ENCODE data around the gene DISC1. TPM values are rescaled to one million over a fixed set of nuclear protein-coding genes. Genes with fewer than 3 reads are reported as not detected.

DISC1 gene
- total RNA-seq, 1 experiment from 2014 or later = 9.8 TPM

- Mint-ChIP-seq H3K4me3 (ENCODE audit: low read depth, unreplicated experiment) (no peak overlapping the region), H3K9me3 (ENCODE audit: low read depth, unreplicated experiment) (no peaks in the 10 kb centered on the region), H3K36me3 (ENCODE audit: insufficient read depth, unreplicated experiment) (no peaks in the 10 kb centered on the region), H3K27me3 (ENCODE audit: unreplicated experiment) (no peaks in the 10 kb centered on the region), H3K4me1 (ENCODE audit: low read depth, unreplicated experiment) (no peaks in the 10 kb centered on the region), H3K27ac (ENCODE audit: unreplicated experiment) (no peak overlapping the region)
- TF ChIP-seq, protein P1, sequence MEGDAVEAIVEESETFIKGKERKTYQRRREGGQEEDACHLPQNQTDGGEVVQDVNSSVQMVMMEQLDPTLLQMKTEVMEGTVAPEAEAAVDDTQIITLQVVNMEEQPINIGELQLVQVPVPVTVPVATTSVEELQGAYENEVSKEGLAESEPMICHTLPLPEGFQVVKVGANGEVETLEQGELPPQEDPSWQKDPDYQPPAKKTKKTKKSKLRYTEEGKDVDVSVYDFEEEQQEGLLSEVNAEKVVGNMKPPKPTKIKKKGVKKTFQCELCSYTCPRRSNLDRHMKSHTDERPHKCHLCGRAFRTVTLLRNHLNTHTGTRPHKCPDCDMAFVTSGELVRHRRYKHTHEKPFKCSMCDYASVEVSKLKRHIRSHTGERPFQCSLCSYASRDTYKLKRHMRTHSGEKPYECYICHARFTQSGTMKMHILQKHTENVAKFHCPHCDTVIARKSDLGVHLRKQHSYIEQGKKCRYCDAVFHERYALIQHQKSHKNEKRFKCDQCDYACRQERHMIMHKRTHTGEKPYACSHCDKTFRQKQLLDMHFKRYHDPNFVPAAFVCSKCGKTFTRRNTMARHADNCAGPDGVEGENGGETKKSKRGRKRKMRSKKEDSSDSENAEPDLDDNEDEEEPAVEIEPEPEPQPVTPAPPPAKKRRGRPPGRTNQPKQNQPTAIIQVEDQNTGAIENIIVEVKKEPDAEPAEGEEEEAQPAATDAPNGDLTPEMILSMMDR (IDR thresholded peaks at IDR 0.05; ENCODE audit: unreplicated experiment) = no peak
- CTCF ChIA-PET = no interaction called here
- BruUV-seq (replicated peaks) = no TSS peak
- intact Hi-C loops (cut with micrococcal nuclease; ENCODE audit: unreplicated experiment) = no loop called here
- no peak for DNase-seq
Observed at GRCh38 chr1:232040260-232040659, 413.7 kb downstream of the DISC1 start.

DNA sequence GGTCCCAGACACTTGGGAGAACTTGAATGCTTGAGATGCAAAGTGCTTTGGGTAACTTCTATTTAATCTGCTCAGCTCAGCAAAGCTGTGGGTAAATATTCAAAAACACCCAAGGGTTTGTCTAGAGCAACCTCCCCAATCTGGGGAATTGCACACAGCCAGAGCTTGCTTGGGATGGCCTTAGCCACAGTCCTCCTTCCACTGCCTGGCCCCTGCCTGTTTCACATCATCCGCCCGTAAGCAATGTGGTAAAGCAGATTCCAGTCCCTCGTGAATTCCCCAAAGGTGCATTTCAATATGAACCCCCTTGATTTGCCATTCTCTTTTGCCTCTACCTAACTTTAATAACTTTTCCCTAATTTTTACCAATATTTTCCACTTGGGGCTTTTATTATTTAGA, 418.1 kb downstream of the DISC1 start:
- Mint-ChIP-seq H3K27ac (ENCODE audit: unreplicated experiment) (no peak overlapping the region), H3K9me3 (ENCODE audit: low read depth, unreplicated experiment) (peaks cover 6% of the 10 kb centered on the region), H3K4me1 (ENCODE audit: low read depth, unreplicated experiment) (no peaks in the 10 kb centered on the region), H3K4me3 (ENCODE audit: low read depth, unreplicated experiment) (no peak overlapping the region), H3K27me3 (ENCODE audit: unreplicated experiment) (no peaks in the 10 kb centered on the region), H3K36me3 (ENCODE audit: insufficient read depth, unreplicated experiment) (no peaks in the 10 kb centered on the region)
- no peak for DNase-seq
- intact Hi-C loops (cut with micrococcal nuclease; ENCODE audit: unreplicated experiment) = no loop called here
- TF ChIP-seq, protein P1 (IDR thresholded peaks at IDR 0.05; ENCODE audit: unreplicated experiment) = no peak
- BruUV-seq (replicated peaks) = no TSS peak
- CTCF ChIA-PET = interaction anchor here (0.8 kb wide), 1 partner anchor 801 kb away, joined by 3 read pairs; no protein-coding TSS in a partner anchor

DNA sequence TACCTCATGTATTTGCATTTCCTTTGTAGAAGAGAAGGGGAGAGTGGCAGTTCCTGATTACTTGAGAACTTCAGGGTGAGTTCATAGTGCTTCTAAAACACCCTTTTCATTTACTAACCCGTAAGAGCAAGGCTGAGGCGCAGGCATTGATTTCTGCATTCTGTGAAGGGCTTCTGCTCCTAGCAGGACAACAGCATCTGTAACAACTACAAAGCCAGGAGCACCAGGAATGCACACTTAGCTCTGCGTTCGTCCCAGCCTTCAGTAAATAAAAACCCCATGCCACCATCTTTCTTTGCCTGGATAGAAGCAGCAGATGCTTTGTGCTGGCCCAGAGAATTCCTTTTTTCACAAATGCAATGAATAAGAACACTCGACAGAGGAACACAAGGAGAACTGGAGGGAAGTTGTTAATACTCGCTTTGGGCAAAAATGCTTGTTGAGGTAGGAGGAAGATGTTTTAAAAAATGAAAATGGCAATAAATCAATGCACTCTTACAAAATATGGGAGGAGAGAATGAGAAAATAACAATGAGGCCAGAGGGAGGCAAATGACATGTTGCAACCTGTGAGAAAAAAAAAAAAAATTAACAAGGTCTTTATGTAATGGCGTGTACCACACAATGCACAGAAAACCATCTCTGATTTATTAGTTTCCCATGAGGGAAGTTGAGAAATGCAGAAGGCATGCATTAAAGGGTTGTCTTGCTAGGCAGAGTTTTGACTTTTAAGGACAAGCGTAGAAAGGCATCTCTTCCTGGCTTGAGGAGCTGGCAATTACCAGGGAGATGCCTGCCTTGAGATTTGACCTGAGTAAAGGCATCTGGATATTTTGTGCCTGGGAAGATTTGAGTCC, 418.8 kb downstream of the DISC1 start:
- no peaks in the 10 kb centered on the region for H3K27me3 Mint-ChIP-seq (ENCODE audit: unreplicated experiment)
- H3K27ac Mint-ChIP-seq (ENCODE audit: unreplicated experiment) = no peak overlapping the region
- no peak for DNase-seq
- CTCF ChIA-PET = no interaction called here
- no TSS peak for BruUV-seq (replicated peaks)
- no peaks in the 10 kb centered on the region for H3K36me3 Mint-ChIP-seq (ENCODE audit: insufficient read depth, unreplicated experiment)
- no peaks in the 10 kb centered on the region for H3K4me1 Mint-ChIP-seq (ENCODE audit: low read depth, unreplicated experiment)
- TF ChIP-seq, protein P1 (IDR thresholded peaks at IDR 0.05; ENCODE audit: unreplicated experiment) = no peak
- H3K4me3 Mint-ChIP-seq (ENCODE audit: low read depth, unreplicated experiment) = no peak overlapping the region
- peaks cover 6% of the 10 kb centered on the region for H3K9me3 Mint-ChIP-seq (ENCODE audit: low read depth, unreplicated experiment)
- intact Hi-C loops (cut with micrococcal nuclease; ENCODE audit: unreplicated experiment) = no loop called here

DNA sequence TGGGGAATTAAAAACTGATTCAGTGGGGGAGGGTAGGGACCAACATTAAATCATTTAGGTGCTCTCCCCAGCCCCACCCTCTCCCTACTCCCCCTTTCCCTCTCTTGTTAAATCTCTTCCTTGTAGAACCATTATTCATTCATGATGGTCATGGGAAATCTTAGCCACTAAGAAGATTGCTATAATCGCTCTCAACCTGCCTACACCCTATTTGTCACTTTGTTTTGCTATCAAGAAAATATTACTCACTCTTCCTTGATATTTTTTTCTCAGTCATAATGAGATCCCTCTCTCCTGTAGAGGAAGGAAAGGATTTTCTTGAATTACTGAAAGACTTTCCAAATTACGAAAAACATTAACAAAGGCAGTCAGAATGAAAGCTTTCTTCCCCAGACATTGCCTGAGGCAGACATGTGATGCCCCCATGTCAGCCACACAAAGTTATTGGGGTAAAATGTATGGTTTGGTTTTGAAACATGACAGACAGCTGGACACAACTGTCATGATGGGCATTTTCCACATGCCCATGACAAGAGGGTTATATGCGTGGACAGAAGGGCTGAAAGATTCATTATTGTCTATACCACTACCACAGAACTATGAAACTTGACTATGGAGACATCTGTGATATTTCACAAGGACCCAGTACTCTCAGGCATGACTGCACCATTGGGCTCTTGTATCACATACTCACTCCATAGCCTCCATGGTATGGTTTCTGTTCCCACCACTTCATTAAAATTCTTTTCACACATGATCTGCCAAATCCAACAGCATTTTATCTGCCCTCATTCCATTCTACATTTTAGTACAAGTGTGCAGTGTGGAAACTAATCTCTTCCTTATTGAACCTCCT, 420.1 kb downstream of the DISC1 start:
- Mint-ChIP-seq H3K4me1 (ENCODE audit: low read depth, unreplicated experiment) (no peaks in the 10 kb centered on the region), H3K36me3 (ENCODE audit: insufficient read depth, unreplicated experiment) (no peaks in the 10 kb centered on the region), H3K27me3 (ENCODE audit: unreplicated experiment) (no peaks in the 10 kb centered on the region), H3K27ac (ENCODE audit: unreplicated experiment) (no peak overlapping the region), H3K4me3 (ENCODE audit: low read depth, unreplicated experiment) (no peak overlapping the region), H3K9me3 (ENCODE audit: low read depth, unreplicated experiment) (peaks cover 8% of the 10 kb centered on the region)
- CTCF ChIA-PET = no interaction called here
- intact Hi-C loops (cut with micrococcal nuclease; ENCODE audit: unreplicated experiment) = no loop called here
- DNase-seq = no peak
- no TSS peak for BruUV-seq (replicated peaks)
- TF ChIP-seq, protein P1 (IDR thresholded peaks at IDR 0.05; ENCODE audit: unreplicated experiment) = no peak

Data from Calu3 (cell line).